HepG2 (cell line): ENCODE data around the gene TBC1D20. TPM values are rescaled to one million over a fixed set of nuclear protein-coding genes. Genes with fewer than 3 reads are reported as not detected.

ENCODE experiments used
- ATF4 ChIP-seq, 2 experiments: fragments of 450-650 bp in 1 of 2; sonication (generic) in 1 of 2; formaldehyde crosslinking; IDR thresholded peaks; 2 replicates each; pipeline versions ENCODE4 v1.5.0 to v1.8.0; 2020 to 2022; ENCODE audit warnings: mild to moderate bottlenecking in 1 of 2, missing genetic modification reagents in 1 of 2
- CEBPZ ChIP-seq: IDR thresholded peaks from 2 replicates; pipeline ENCODE4 v1.6.1; 2012; ENCODE audit warnings: low read length, improper control_type of control experiment
- ELF4 ChIP-seq: sonication (generic); formaldehyde crosslinking; IDR thresholded peaks from 2 replicates; pipeline ENCODE4 v1.5.0; 2020; ENCODE audit warnings: missing genetic modification reagents, mild to moderate bottlenecking, moderate library complexity, borderline replicate concordance
- FOXK1 ChIP-seq: sonication (generic); formaldehyde crosslinking; IDR thresholded peaks from 2 replicates; pipeline ENCODE4 v1.4.0; 2020; ENCODE audit warnings: low read depth, missing genetic modification reagents, borderline replicate concordance
- JUND ChIP-seq: sonication (generic); formaldehyde crosslinking; IDR thresholded peaks from 2 replicates; pipeline ENCODE4 v1.8.0; 2022; ENCODE audit warnings: mild to moderate bottlenecking, missing genetic modification reagents
- NR1H2 ChIP-seq: sonication (generic); formaldehyde crosslinking; IDR thresholded peaks from 2 replicates; pipeline ENCODE4 v1.8.1; 2022; ENCODE audit warnings: low read depth, missing genetic modification reagents, borderline replicate concordance
- RAD51 ChIP-seq: fragments of 450-650 bp; IDR thresholded peaks from 2 replicates; pipeline ENCODE4 v1.6.1; 2016; ENCODE audit warnings: borderline replicate concordance
- SP5 ChIP-seq: IDR thresholded peaks from 2 replicates; pipeline ENCODE4 v1.6.1; 2016; ENCODE audit warnings: low read depth, borderline replicate concordance
- TRAFD1 ChIP-seq: sonication (generic); formaldehyde crosslinking; IDR thresholded peaks from 2 replicates; pipeline ENCODE4 v1.5.1; 2020; ENCODE audit warnings: missing genetic modification reagents, mild to moderate bottlenecking, borderline replicate concordance
- UBTF ChIP-seq: sonication (generic); formaldehyde crosslinking; IDR thresholded peaks from 2 replicates; pipeline ENCODE4 v1.4.0; 2020; ENCODE audit warnings: mild to moderate bottlenecking, missing genetic modification reagents
- YEATS2 ChIP-seq: sonication (generic); formaldehyde crosslinking; IDR thresholded peaks from 2 replicates; pipeline ENCODE4 v1.4.0; 2020; ENCODE audit warnings: missing genetic modification reagents, borderline replicate concordance
- ZBTB43 ChIP-seq: sonication (generic); formaldehyde crosslinking; conservative IDR thresholded peaks from 2 replicates; pipeline ENCODE4 v1.4.0; 2020; ENCODE audit warnings: missing genetic modification reagents
- ZFP36L2 ChIP-seq: sonication (generic); formaldehyde crosslinking; IDR thresholded peaks from 2 replicates; pipeline ENCODE4 v1.4.0; 2020; ENCODE audit warnings: missing genetic modification reagents
- ZFY ChIP-seq: sonication (generic); formaldehyde crosslinking; IDR thresholded peaks from 2 replicates; pipeline ENCODE4 v1.4.0; 2020; ENCODE audit warnings: missing genetic modification reagents
- ZKSCAN8 ChIP-seq: IDR thresholded peaks from 2 replicates; pipeline ENCODE4 v1.6.1; 2016; ENCODE audit warnings: borderline replicate concordance, missing genetic modification reagents, missing compliant biosample characterization
- ZNF296 ChIP-seq: sonication (generic); formaldehyde crosslinking; conservative IDR thresholded peaks from 2 replicates; pipeline ENCODE4 v1.5.0; 2020; ENCODE audit warnings: mild to moderate bottlenecking, missing genetic modification reagents
- ZNF746 ChIP-seq: sonication (generic); formaldehyde crosslinking; IDR thresholded peaks from 2 replicates; pipeline ENCODE4 v1.8.0; 2022; ENCODE audit warnings: mild to moderate bottlenecking, missing genetic modification reagents
- ZNF782 ChIP-seq: sonication (generic); formaldehyde crosslinking; IDR thresholded peaks from 2 replicates; pipeline ENCODE4 v1.4.0; 2020; ENCODE audit warnings: missing genetic modification reagents, mild to moderate bottlenecking, borderline replicate concordance
- ZNF816 ChIP-seq: sonication (generic); formaldehyde crosslinking; IDR thresholded peaks from 2 replicates; pipeline ENCODE4 v1.8.0; 2022; ENCODE audit warnings: missing genetic modification reagents, mild to moderate bottlenecking, borderline replicate concordance
- polyA plus RNA-seq, 8 experiments: library from polyadenylated mRNA; depleted of rRNA in 3 of 8; stranded (reverse) in 7 of 8; unstranded in 1 of 8; fragments of >200 nt; fragmentation: Illumina TruSeq in 4 of 8; extraction: Trizol in 4 of 8; gene quantifications; 2 replicates each; pipeline versions ENCODE4 v1.2.1 to v1.2.3, GENCODE V29; 2011 to 2016; ENCODE audit warnings: low read depth in 4 of 8, missing spikeins in 1 of 8, mixed read lengths in 1 of 8; ENCODE audit not compliant: insufficient read depth in 1 of 8
- total RNA-seq, 5 experiments: library from RNA; depleted of rRNA; stranded (reverse); fragments of >200 nt; fragmentation: Illumina TruSeq; extraction: Trizol; gene quantifications; 2 replicates each; pipeline ENCODE4 v1.2.3, GENCODE V29; 2016; ENCODE audit warnings: low read depth in 1 of 5

The TBC1D20 gene
- total and polyA plus RNA-seq, 2 of the 13 experiments (the other 11 are each of a cell fraction or from before 2014, with no cell fraction given), result 36.6 to 47.1 TPM

- TF ChIP-seq CEBPZ (no peak), ELF4 (CRISPR knock-in tag) (no peak), ZNF296 (CRISPR knock-in tag) (no peak), NR1H2 (CRISPR knock-in tag) (no peak), ATF4 (CRISPR knock-in tag; IDR thresholded peaks at IDR 0.05) (peak in 1 of 2 experiments; percentile 67; a peak in 1 of 4 replicates), TRAFD1 (CRISPR knock-in tag) (no peak), UBTF (CRISPR knock-in tag) (peak; percentile 30; the same call in 1 of the 2 replicates), YEATS2 (CRISPR knock-in tag) (no peak), JUND (no peak), RAD51 (no peak), SP5 (0 out of 2 replicates have a peak, but pooled peaks have one; percentile 9), ZNF782 (0 out of 2 replicates have a peak, but pooled peaks have one; percentile 14), ZFY (CRISPR knock-in tag) (0 out of 2 replicates have a peak, but pooled peaks have one; percentile 3), ZFP36L2 (CRISPR knock-in tag) (0 out of 2 replicates have a peak, but pooled peaks have one; percentile 78), FOXK1 (no peak), ZNF746 (CRISPR knock-in tag) (no peak), ZKSCAN8 (peak; percentile 85; the same call in 1 of the 2 replicates), ZBTB43 (CRISPR knock-in tag) (no peak), ZNF816 (CRISPR knock-in tag) (peak; percentile 46; the same call in 1 of the 2 replicates)
These were observed 59.3 kb downstream of the TBC1D20 start (continued) for GRCh38 chr20:402898-403581.
